PC-3 (cell line): ENCODE measurements around the gene DSCAM. TPM values are rescaled to one million over a fixed set of nuclear protein-coding genes. Genes with fewer than 3 reads are reported as not detected.

Source experiments
- ATAC-seq: fragments of 200-7000 bp; cut with Tn5 transposase; 2 replicates; pipeline ENCODE4 v1.9.1; 2020; ENCODE audit warnings: mild to moderate bottlenecking, moderate library complexity
- BruUV-seq: library from RNA; stranded (reverse); fragments of 400-500 nt; replicated peaks from 2 replicates; lab custom pipeline; 2021; lab: Mats Ljungman, UMichigan
- CTCF ChIA-PET: fragments of 300-600 bp; sonication (Branson Sonifier 250); formaldehyde crosslinking; loops from one replicate; lab custom pipeline; 2022; ENCODE audit warnings: antibody characterized with exemption; lab: Charles Lee
- POLR2A ChIA-PET: fragments of 300-600 bp; sonication (Branson Sonifier 250); formaldehyde crosslinking; loops from one replicate; lab custom pipeline; 2022; ENCODE audit warnings: antibody characterized with exemption; ENCODE audit not compliant: unreplicated experiment; lab: Charles Lee
- DNase-seq: peaks from one replicate; pipeline ENCODE4 v3.0.0-alpha.2; 2015
- H2AFZ ChIP-seq: fragments of 300-600 bp; sonication (generic); 2 replicates; pipeline ENCODE4 v1.6.0; 2016; ENCODE audit warnings: antibody characterized with exemption, low read length
- H3F3A ChIP-seq: fragments of 300-600 bp; sonication (generic); one replicate; pipeline ENCODE4 v1.6.0; 2017; ENCODE audit warnings: antibody characterized with exemption, low read length, control low read depth, mild to moderate bottlenecking; ENCODE audit not compliant: unreplicated experiment
- H3K27ac ChIP-seq: fragments of 300-600 bp; sonication (generic); 2 replicates; pipeline ENCODE4 v1.5.1; 2016; ENCODE audit warnings: mild to moderate bottlenecking, low read length
- H3K27me3 ChIP-seq: fragments of 300-600 bp; sonication (generic); 2 replicates; pipeline ENCODE4 v1.6.1; 2016; ENCODE audit warnings: low read length, mixed read lengths
- H3K36me3 ChIP-seq: fragments of 300-600 bp; sonication (generic); 2 replicates; pipeline ENCODE4 v1.6.1; 2016; ENCODE audit warnings: low read depth, mixed run types, low read length, mixed read lengths
- H3K4me1 ChIP-seq: fragments of 300-600 bp; sonication (generic); 2 replicates; pipeline ENCODE4 v1.5.1; 2016; ENCODE audit warnings: low read length; ENCODE audit not compliant: insufficient read depth
- H3K4me2 ChIP-seq: fragments of 300-600 bp; sonication (generic); 2 replicates; pipeline ENCODE4 v1.6.0; 2016; ENCODE audit warnings: low read length
- H3K4me3 ChIP-seq: fragments of 300-600 bp; sonication (generic); 2 replicates; pipeline ENCODE4 v1.5.1; 2016; ENCODE audit warnings: mild to moderate bottlenecking, low read length, mixed read lengths
- H3K79me2 ChIP-seq: fragments of 300-600 bp; sonication (generic); 2 replicates; pipeline ENCODE4 v1.6.1; 2017; ENCODE audit warnings: low read length, mixed read lengths
- H3K9ac ChIP-seq: fragments of 300-600 bp; sonication (generic); 2 replicates; pipeline ENCODE4 v1.6.0; 2016; ENCODE audit warnings: mild to moderate bottlenecking, low read length
- H3K9me2 ChIP-seq: fragments of 300-600 bp; sonication (generic); replicated peaks from 2 replicates; pipeline ENCODE4 v1.6.1; 2016; ENCODE audit warnings: mixed run types, low read length, mixed read lengths
- H3K9me3 ChIP-seq: fragments of 300-600 bp; sonication (generic); 2 replicates; pipeline ENCODE4 v1.6.1; 2016; ENCODE audit warnings: low read length, mixed read lengths
- H4K20me1 ChIP-seq: fragments of 300-600 bp; sonication (generic); 2 replicates; pipeline ENCODE4 v1.6.1; 2016; ENCODE audit warnings: low read length, mixed read lengths
- EZH2 ChIP-seq: fragments of 300-600 bp; sonication (generic); IDR thresholded peaks from one replicate; pipeline ENCODE4 v1.6.1; 2017; ENCODE audit warnings: antibody characterized with exemption, mild to moderate bottlenecking, low read length; ENCODE audit not compliant: unreplicated experiment
- EZH2phosphoT487 ChIP-seq: fragments of 300-600 bp; sonication (generic); IDR thresholded peaks from 2 replicates; pipeline ENCODE4 v1.6.1; 2018; ENCODE audit warnings: mild to moderate bottlenecking, antibody characterized with exemption, low read length, borderline replicate concordance
- intact Hi-C: fragments of 100-400 bp; cut with micrococcal nuclease; formaldehyde crosslinking; loops from 2 replicates; pipeline ENCODE4 v1.9.0; 2023
- total RNA-seq: library from RNA; depleted of rRNA; stranded (reverse); fragments of >200 nt; gene quantifications from 2 replicates; pipeline ENCODE4 v1.2.3, GENCODE V29; 2014
- TF ChIP-seq, protein P1 (sequence below): fragments of 300-600 bp; sonication (generic); conservative IDR thresholded peaks from 2 replicates; pipeline ENCODE4 v1.5.1; 2017; ENCODE audit warnings: antibody characterized with exemption, low read depth, mild to moderate bottlenecking, low read length

Gene DSCAM
- total RNA-seq, 1 experiment from 2014 or later = not detected

DNA sequence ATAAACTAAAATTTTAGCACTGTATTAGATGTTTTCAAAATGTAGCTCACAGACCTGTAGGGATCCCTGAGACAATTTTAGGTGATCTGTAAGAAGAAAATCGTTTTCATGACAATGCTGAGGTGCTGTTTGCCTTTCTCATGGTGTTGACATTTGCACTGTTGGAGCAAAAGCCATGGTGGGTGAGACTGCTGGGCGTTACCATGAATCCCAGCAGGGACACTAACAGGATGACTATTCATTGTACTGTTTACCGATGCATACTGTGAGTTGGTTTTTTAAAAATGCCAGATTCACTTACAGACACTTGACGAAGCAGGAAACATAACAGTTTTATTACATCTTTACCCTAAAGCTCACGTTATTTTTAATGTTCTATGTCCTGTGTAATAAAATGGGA is 511.3 kb downstream of the DSCAM start:
- intact Hi-C loops = no loop called here
- ChIA-PET POLR2A (no interaction called here), CTCF (no interaction called here)
- no peak overlapping the region for H2AFZ ChIP-seq
- no peaks in the 10 kb centered on the region for H3K9me2 ChIP-seq
- no peaks in the 10 kb centered on the region for H3K79me2 ChIP-seq
- H3K4me3 ChIP-seq = no peak overlapping the region
- BruUV-seq = no TSS peak
- DNase-seq = no peak
- no peak for TF ChIP-seq EZH2
- no peaks in the 10 kb centered on the region for H3K4me1 ChIP-seq
- H3K9ac ChIP-seq = no peak overlapping the region
- H3K9me3 ChIP-seq = peaks cover 14% of the 10 kb centered on the region
- no peaks in the 10 kb centered on the region for H3K36me3 ChIP-seq
- no peak overlapping the region for H3K27ac ChIP-seq
- H3K4me2 ChIP-seq = no peak overlapping the region
- no peaks in the 10 kb centered on the region for H4K20me1 ChIP-seq
- H3K27me3 ChIP-seq = no peaks in the 10 kb centered on the region
- ATAC-seq = no peak
- no peaks in the 10 kb centered on the region for H3F3A ChIP-seq

DNA sequence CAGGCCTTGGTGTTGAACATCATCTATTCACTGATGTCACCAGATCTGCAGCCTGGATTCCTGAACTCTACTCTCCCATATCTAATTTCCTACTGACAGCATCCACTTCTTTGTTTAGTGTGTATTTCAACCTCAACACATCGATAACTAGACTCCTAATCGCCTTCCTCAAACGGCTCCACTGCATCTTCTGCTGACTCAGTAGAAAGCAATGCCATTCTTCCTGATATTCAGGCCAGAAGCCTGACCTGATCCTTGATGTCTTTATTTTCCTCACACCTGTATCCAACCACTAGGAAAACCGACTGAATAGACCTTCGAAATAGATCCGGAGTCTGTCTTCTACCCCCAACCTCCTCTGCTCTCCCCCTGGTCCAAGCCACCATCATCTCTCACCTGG is 512.8 kb downstream of the DSCAM start:
- no peak overlapping the region for H2AFZ ChIP-seq
- H3K27me3 ChIP-seq = no peaks in the 10 kb centered on the region
- H3K79me2 ChIP-seq = no peaks in the 10 kb centered on the region
- H4K20me1 ChIP-seq = no peaks in the 10 kb centered on the region
- no peaks in the 10 kb centered on the region for H3K9me2 ChIP-seq
- H3K27ac ChIP-seq = no peak overlapping the region
- H3K9ac ChIP-seq = no peak overlapping the region
- H3K4me2 ChIP-seq = no peak overlapping the region
- no peak for ATAC-seq
- ChIA-PET POLR2A (no interaction called here), CTCF (no interaction called here)
- intact Hi-C loops = no loop called here
- H3K4me1 ChIP-seq = no peaks in the 10 kb centered on the region
- no peak for DNase-seq
- no peak overlapping the region for H3K4me3 ChIP-seq
- H3K36me3 ChIP-seq = no peaks in the 10 kb centered on the region
- TF ChIP-seq EZH2 (no peak), EZH2phosphoT487 (no peak)
- TF ChIP-seq, protein P1, sequence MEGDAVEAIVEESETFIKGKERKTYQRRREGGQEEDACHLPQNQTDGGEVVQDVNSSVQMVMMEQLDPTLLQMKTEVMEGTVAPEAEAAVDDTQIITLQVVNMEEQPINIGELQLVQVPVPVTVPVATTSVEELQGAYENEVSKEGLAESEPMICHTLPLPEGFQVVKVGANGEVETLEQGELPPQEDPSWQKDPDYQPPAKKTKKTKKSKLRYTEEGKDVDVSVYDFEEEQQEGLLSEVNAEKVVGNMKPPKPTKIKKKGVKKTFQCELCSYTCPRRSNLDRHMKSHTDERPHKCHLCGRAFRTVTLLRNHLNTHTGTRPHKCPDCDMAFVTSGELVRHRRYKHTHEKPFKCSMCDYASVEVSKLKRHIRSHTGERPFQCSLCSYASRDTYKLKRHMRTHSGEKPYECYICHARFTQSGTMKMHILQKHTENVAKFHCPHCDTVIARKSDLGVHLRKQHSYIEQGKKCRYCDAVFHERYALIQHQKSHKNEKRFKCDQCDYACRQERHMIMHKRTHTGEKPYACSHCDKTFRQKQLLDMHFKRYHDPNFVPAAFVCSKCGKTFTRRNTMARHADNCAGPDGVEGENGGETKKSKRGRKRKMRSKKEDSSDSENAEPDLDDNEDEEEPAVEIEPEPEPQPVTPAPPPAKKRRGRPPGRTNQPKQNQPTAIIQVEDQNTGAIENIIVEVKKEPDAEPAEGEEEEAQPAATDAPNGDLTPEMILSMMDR = no peak
- BruUV-seq = no TSS peak
- H3K9me3 ChIP-seq = peaks cover 14% of the 10 kb centered on the region
- H3F3A ChIP-seq = no peaks in the 10 kb centered on the region

DNA sequence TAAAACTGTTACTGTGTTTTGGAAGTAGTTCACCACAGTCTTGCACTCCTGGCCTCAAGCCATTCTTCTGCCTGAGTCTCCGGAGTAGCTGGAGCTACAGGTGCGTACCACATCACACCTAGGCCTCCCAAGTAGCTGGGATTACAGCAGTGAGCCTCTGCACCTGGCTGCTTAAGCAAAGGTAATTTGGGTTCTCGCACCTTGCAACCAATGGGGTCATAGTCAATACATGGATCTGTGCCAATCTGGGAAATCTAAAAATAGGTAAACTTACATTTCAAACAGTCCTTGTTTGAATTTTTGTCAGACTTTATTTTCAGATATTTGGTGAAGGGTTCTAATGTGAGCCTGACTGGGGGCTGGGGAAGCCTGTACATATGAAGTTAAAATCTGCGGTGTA is 513.2 kb downstream of the DSCAM start:
- H3K9ac ChIP-seq = no peak overlapping the region
- no peaks in the 10 kb centered on the region for H3K79me2 ChIP-seq
- H3K27ac ChIP-seq = no peak overlapping the region
- POLR2A ChIA-PET = no interaction called here
- no peaks in the 10 kb centered on the region for H3F3A ChIP-seq
- H3K4me1 ChIP-seq = no peaks in the 10 kb centered on the region
- intact Hi-C loops = no loop called here
- H3K9me3 ChIP-seq = peaks cover 14% of the 10 kb centered on the region
- no peak overlapping the region for H3K4me2 ChIP-seq
- no peaks in the 10 kb centered on the region for H3K36me3 ChIP-seq
- H4K20me1 ChIP-seq = no peaks in the 10 kb centered on the region
- ATAC-seq (no peak), DNase-seq (no peak)
- no peak for TF ChIP-seq EZH2phosphoT487
- no peak overlapping the region for H3K4me3 ChIP-seq
- no peak overlapping the region for H2AFZ ChIP-seq
- no TSS peak for BruUV-seq
- no peaks in the 10 kb centered on the region for H3K9me2 ChIP-seq
- H3K27me3 ChIP-seq = no peaks in the 10 kb centered on the region
- CTCF ChIA-PET = no interaction called here

DNA sequence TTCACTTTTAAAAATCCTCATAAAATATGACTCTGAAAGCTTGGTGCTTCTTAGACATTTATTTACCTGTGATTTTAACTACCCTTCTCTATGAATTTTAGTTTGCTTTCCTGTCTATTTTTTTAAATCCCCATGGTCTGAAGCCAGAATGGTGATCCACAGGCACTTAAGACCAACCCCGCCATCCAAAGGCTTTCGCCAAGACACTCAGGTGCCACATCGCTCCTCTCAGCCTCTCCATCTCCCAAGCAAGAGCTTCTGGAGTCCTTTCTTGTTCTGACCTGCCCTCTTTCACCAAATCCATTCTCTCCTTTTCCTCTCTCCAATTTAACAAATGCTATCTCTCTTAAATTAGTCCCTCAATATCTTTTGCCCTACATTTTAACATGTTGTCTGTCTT is 515.2 kb downstream of the DSCAM start:
- no peaks in the 10 kb centered on the region for H3K27me3 ChIP-seq
- intact Hi-C loops = no loop called here
- H3K9me2 ChIP-seq = no peaks in the 10 kb centered on the region
- peaks cover 18% of the 10 kb centered on the region for H3K9me3 ChIP-seq
- no peak overlapping the region for H2AFZ ChIP-seq
- H3K4me3 ChIP-seq = no peak overlapping the region
- H4K20me1 ChIP-seq = no peaks in the 10 kb centered on the region
- no peaks in the 10 kb centered on the region for H3K4me1 ChIP-seq
- H3K36me3 ChIP-seq = no peaks in the 10 kb centered on the region
- POLR2A ChIA-PET = no interaction called here
- no peaks in the 10 kb centered on the region for H3F3A ChIP-seq
- DNase-seq (no peak), ATAC-seq (no peak)
- CTCF ChIA-PET = no interaction called here
- no peaks in the 10 kb centered on the region for H3K79me2 ChIP-seq
- no peak for TF ChIP-seq EZH2
- TF ChIP-seq EZH2phosphoT487 = no peak
- TF ChIP-seq, protein P1 = no peak
- no peak overlapping the region for H3K27ac ChIP-seq
- BruUV-seq = no TSS peak
- H3K9ac ChIP-seq = no peak overlapping the region
- H3K4me2 ChIP-seq = no peak overlapping the region
